GM18861 (cell line): ENCODE measurements around the gene ISLR2.

Experiments used
- ATAC-seq: cut with Tn5 transposase; IDR thresholded peaks from one replicate; pipeline ENCODE4 v1.9.1; 2021; ENCODE audit not compliant: unreplicated experiment

Gene ISLR2

GRCh38 chr15:74128785-74129585, 1.4 kb upstream of the ISLR2 start:
- no peak for ATAC-seq

GRCh38 chr15:74129586-74130154, 716 bp upstream of the ISLR2 start:
- no peak for ATAC-seq

- ATAC-seq: no peak
These were observed 652 bp downstream of the ISLR2 start for GRCh38 chr15:74130849-74131627.

GRCh38 chr15:74131628-74132413, 1.4 kb downstream of the ISLR2 start:
- ATAC-seq: no peak

GRCh38 chr15:74132681-74133651, 2.6 kb downstream of the ISLR2 start:
- ATAC-seq: no peak

- ATAC-seq: no peak
These were observed 3.5 kb downstream of the ISLR2 start for GRCh38 chr15:74133694-74134386.

- no peak for ATAC-seq
These were observed 4.1 kb downstream of the ISLR2 start for GRCh38 chr15:74134387-74135027.

GRCh38 chr15:74135041-74135565, 4.7 kb downstream of the ISLR2 start:
- no peak for ATAC-seq

GRCh38 chr15:74136540-74136813, 6.1 kb downstream of the ISLR2 start:
- no peak for ATAC-seq

GRCh38 chr15:74136814-74137536, 6.6 kb downstream of the ISLR2 start:
- ATAC-seq: no peak

- ATAC-seq: no peak
These were observed 7.1 kb downstream of the ISLR2 start for GRCh38 chr15:74137537-74137894.

GRCh38 chr15:74138642-74139041, 8.3 kb downstream of the ISLR2 start:
- ATAC-seq: no peak

- ATAC-seq: no peak
These were observed 11.2 kb downstream of the ISLR2 start for GRCh38 chr15:74141591-74141990.

GRCh38 chr15:74144153-74144775, 13.9 kb downstream of the ISLR2 start:
- ATAC-seq: no peak

GRCh38 chr15:74146277-74146800, 16.0 kb downstream of the ISLR2 start:
- no peak for ATAC-seq

- ATAC-seq: no peak
These were observed 16.7 kb downstream of the ISLR2 start for GRCh38 chr15:74147051-74147450.

GRCh38 chr15:74155766-74156417, 25.5 kb downstream of the ISLR2 start:
- ATAC-seq: no peak
